ENCODE results near the gene PCDH9.

PCDH9 gene

GRCh38 chr13:66958611-66959010, 271.5 kb downstream of the PCDH9 start:
- DNase-seq = no peak

DNA sequence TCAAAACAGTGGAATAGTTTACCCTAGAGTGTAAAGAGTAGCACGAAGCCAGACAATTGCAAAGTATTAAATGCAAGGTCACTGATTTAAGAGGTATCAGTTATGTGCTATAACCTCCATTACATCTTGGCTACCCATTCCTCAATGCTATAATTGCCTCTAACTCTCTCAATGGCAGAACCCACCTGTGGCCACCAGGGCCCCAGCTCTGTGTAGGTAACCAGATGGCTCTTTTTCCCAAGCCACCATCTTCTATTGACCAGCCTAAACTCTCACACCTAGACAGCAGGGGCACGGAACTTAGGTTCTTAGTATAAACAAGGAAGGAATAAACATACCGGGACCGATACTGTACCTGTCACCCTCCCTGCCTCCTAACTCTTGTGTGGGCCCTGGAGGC, 277.6 kb downstream of the PCDH9 start:
- DNase-seq = no peak

DNA sequence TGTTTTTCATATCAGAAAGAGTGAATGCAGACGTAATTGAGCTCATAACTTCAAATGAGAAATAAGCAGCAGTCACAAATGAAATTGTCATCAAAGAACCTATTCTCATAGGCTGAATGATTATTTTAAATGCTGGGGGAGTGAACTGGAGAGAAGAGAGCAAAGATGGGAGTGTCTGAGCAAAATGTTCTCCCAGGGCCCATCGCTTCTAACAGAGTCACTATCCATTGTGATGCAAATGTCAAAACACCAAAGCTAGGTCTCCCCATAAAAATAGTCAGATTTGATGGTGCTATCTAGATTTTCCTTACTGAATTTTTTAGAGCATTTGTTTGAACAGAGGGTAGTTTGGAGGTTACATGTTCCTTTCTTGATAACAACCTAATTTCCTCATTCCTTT, 278.7 kb downstream of the PCDH9 start:
- no peak for DNase-seq

GRCh38 chr13:66950666-66951065, 279.5 kb downstream of the PCDH9 start:
- no peak for DNase-seq

DNA sequence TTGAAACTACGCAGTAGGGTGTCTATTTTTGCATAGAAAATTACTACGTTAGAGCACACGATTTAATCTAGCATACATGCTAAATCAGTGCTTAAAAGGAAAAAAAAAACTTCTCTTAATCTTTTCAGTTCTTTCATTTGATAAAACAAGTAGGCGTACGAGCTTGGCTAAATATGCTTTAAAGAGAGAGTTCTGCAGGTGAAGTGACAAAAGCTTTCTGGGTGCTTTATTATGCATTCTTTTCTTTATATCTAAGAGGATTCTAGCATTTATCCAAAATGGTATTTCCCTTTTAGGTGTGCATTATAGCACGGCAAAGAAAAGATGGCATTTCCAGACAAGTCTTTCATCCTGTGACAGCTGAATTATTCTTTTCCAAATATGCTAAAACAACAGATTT, 281.2 kb downstream of the PCDH9 start:
- no peak for DNase-seq

- no peak for DNase-seq
These were observed 286.6 kb downstream of the PCDH9 start for GRCh38 chr13:66943530-66943929.

DNA sequence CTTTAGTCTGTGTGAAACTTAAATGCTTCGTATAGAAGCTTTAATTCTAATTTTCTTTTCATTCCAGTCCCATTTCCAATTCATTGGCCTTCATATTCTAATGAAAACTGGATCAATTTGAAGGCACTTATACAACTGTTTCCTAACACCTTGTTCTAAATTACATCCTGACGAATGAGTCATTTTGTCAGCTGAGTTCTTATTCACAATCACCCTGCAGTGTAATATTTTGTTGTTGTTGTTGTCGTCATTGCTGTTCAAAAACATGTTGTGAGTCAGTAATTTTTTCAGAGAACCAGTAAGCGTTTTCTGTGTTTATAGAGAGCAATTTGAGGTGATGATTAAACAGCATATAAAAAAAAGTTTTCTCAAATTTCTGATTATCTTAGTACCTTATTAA, 290.0 kb downstream of the PCDH9 start:
- DNase-seq = no peak

DNA sequence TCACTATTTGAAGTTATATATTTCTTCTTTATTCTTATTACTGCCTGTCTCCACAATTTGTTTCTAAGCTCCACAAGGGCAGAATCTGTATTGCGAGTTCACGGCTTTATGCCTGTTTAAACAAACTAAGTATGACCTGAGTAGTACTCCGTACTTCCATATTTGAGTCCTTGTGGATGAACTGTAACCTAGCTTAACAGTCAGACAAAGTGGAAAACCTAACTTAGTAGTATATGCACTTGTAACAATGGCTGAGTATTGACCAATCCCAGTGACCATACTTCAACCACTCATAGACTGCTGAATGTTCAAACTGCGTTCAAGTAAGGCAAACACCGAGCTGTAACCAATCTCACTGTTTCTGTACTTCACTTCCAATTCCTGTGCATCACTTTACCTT, 292.7 kb downstream of the PCDH9 start:
- no peak for DNase-seq

GRCh38 chr13:66933994-66934393, 296.1 kb downstream of the PCDH9 start:
- no peak for DNase-seq

- no peak for DNase-seq
These were observed 296.6 kb downstream of the PCDH9 start for GRCh38 chr13:66933527-66933926.

GRCh38 chr13:66927562-66927961, 302.6 kb downstream of the PCDH9 start:
- DNase-seq = no peak

DNA sequence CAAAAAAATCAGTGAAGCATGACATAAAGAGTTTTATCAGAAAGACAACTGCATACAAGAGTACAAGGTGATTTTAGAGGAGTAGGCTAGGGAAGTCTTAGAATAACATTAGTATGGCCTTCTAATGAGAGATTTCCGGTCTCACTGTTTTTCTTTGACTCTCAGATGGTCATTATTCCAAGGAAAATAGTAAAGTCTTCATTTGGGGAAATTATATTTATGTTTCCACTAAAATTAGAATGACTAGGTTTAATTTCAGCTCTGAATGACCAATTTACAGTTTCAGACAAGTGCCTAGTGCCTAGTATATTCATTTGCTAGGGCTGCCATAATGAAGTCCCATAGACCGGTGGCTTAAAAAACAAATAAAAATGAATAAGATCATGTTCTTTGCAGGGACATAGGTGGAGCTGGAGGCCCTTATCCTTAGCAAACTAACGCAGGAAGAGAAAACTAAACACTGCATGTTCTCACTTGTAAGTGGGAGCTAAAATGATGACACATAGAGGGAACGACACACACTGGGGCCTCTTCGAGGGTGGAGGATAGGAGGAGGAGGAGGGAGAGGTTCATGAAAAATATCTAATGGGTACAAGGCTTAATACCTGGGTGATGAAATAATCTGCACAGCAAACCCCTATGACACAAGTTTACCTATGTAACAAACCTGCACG, 303.1 kb downstream of the PCDH9 start:
- DNase-seq = no peak

DNA sequence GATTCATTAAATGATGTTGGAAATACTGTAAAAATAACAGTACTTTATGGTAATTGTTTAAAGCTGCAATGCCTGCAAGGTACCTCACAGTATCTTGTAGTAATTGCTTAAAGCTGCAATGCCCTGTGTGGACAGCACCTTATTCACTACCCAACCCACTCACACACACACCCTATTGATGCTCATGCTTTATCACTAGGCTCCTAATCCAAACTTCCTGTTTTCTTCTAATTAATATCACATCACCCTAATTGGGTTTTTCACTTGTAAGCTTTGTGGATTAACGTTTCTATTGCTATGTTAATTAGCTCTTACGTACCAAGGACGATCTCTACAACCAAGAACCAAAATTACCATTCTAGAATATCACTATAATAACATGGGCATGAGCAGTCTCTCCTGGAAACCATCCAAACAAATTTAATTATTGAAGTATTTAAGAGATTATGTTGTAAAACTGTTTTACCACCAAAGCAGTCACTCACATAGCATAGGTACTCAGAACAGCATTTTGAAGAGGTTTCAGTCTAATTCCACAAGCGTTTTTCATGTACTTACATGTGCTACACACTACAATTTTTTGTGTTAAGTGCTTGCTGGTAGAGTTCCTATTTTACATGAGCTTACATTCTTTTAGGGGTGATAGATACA, 303.8 kb downstream of the PCDH9 start:
- DNase-seq = no peak

DNA sequence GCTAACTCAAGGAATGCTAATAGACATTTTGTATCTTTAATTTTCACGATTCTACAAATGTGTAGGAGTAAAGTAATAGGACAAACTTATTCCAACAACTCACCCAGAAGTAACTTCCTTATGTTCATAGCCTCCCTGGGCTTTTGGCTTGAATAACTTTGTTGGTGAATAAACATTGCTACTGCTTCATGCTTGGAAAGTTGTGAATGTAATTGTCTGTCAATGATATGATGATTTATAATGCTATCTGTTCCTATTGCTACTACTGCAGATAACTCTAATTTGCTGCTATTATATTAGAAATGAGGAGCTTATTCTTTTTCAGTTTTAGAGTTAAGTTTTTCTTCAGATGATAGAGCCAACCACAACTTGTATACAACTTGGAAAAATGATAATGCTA, 307.7 kb downstream of the PCDH9 start:
- DNase-seq = no peak

- DNase-seq = no peak
These were observed 308.7 kb downstream of the PCDH9 start for GRCh38 chr13:66921437-66921836.

GRCh38 chr13:66915596-66916185, 314.4 kb downstream of the PCDH9 start:
- DNase-seq = no peak

- no peak for DNase-seq
These were observed 316.0 kb downstream of the PCDH9 start for GRCh38 chr13:66914155-66914554.

DNA sequence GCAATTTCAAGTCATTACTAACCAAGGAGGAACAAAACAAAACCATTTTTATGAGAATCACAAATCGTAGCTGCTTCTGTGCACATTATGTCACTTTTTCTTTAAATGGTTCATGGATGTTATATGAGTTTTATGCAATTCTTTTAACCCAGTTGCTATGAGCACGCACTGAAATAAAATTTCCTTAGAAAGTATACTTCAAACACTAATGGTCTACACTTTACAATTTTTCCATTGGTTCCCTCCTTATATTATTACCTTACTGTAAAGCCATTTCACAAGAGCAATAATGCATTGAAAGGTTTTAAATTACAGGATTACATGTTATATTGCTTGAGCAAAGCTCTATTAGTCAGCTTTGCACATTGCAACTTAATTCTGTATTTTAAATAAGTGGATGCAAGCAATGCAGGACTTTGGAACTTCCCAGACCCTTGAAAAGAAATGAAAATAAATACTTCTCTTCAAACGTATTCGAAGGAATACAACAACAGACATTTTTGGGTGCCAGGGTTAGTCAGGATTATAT, 318.7 kb downstream of the PCDH9 start:
- no peak for DNase-seq

DNA sequence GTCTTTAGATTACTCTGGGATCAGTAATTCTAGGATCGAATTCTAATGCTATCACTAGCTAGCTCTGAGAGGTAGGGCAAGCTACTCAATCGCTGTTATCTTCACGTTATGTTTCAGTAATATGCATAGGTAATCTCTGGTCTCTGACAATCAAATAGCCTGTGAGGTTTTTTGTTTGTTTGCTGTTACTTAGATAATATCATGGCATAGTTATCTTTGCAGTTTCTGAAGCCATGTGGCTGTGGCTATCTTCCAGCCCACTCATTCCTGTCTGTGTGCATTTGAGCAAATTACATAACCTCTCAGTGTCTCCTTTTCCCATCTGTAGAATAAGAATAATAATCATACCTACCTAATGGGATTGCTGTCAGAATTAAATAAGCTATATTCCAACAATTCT, 330.2 kb downstream of the PCDH9 start:
- no peak for DNase-seq

- DNase-seq = no peak
These were observed 333.2 kb downstream of the PCDH9 start for GRCh38 chr13:66896933-66897332.

GRCh38 chr13:66895780-66896179, 334.4 kb downstream of the PCDH9 start:
- DNase-seq = no peak

DNA sequence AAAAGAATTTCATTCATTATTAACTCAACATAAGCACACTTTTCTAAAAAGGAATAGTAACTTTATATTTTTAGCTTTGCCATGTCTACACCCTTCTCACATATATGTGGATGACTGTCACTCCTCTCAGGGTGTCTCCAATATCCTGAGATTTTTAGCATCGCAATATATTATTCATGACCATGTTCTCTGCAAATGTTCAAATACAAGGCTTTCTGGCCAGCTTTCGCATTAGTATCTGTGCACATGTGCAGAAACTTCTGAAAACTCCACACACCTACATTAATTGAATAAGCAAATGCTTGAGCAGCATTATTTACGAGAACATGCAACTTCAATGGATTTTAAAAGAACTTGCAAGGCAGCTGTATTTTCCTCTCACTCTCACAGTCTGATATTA, 334.8 kb downstream of the PCDH9 start:
- no peak for DNase-seq

- no peak for DNase-seq
These were observed 341.4 kb downstream of the PCDH9 start for GRCh38 chr13:66888698-66889097.

DNA sequence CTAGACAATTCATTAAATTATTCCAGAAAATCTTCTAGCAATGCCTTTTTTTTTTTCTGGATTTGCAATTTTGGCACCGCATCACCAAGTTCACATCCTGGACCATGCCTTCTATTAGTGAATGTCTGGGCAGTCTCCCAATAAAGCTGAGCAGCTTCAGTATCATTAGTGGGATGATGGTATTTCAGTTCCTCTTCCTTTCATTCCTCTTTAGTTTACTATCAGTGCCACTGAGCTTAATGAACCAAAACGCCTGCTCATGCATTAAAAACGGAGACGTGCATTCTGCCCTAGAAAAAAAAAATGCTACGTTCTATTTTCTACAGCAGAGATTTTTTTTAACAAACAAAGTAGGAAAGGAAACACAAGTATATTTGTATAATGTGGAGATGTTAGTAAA, 343.0 kb downstream of the PCDH9 start:
- no peak for DNase-seq
